Heart left ventricle (tissue), 16 donors: ENCODE results near the gene DIAPH2. TPM values are rescaled to one million over a fixed set of nuclear protein-coding genes. Genes with fewer than 3 reads are reported as not detected.

Experiments used
- ATAC-seq, 4 donors: fragments of 200-7000 bp; cut with Tn5 transposase; one replicate each; pipeline ENCODE4 v1.9.1; 2020 to 2022; ENCODE audit warnings: moderate library complexity in 4 of 4, mild to moderate bottlenecking in 3 of 4, moderate number of reproducible peaks in 1 of 4
- DNase-seq, 5 donors: peaks; one replicate each; pipeline ENCODE4 v3.0.0-alpha.2; 2020
- H3K27ac ChIP-seq, 12 donors: fragments of 200-600 bp; sonication (generic) in 4 of 12; one replicate each; pipeline versions ENCODE4 v1.5.0 to v1.8.0; 2016 to 2022; ENCODE audit warnings: mild to moderate bottlenecking in 2 of 12
- H3K27me3 ChIP-seq, 9 donors: fragments of 200-600 bp; sonication (generic) in 2 of 9; one replicate each; pipeline versions ENCODE4 v1.5.1 to v1.8.0; 2016 to 2022; ENCODE audit warnings: mild to moderate bottlenecking in 3 of 9
- H3K36me3 ChIP-seq, 9 donors: fragments of 200-600 bp; sonication (generic) in 2 of 9; one replicate each; pipeline versions ENCODE4 v1.5.0 to v1.8.0; 2018 to 2022; ENCODE audit warnings: mild to moderate bottlenecking in 2 of 9
- H3K4me1 ChIP-seq, 12 donors: fragments of 200-600 bp; sonication (generic) in 4 of 12; one replicate each; pipeline versions ENCODE4 v1.5.0 to v1.8.0; 2016 to 2022; ENCODE audit warnings: mild to moderate bottlenecking in 3 of 12
- H3K4me3 ChIP-seq, 12 donors: fragments of 200-600 bp; sonication (generic) in 4 of 12; one replicate each; pipeline versions ENCODE4 v1.5.0 to v1.8.0; 2017 to 2022; ENCODE audit warnings: mild to moderate bottlenecking in 9 of 12, moderate library complexity in 4 of 12
- H3K9me3 ChIP-seq, 12 donors: fragments of 200-600 bp; sonication (generic) in 4 of 12; one replicate each; pipeline versions ENCODE4 v1.5.0 to v1.8.0; 2016 to 2022; ENCODE audit warnings: mild to moderate bottlenecking in 1 of 12
- POLR2A ChIP-seq, 2 donors: fragments of 450-650 bp; IDR thresholded peaks; one replicate each; pipeline ENCODE4 v1.6.1; 2017; ENCODE audit warnings: antibody characterized with exemption in 2 of 2, mild to moderate bottlenecking in 2 of 2, moderate library complexity in 2 of 2
- WGBS, 4 donors: extraction: QIAGEN DNeasy Blood & Tissue Kit in 2 of 4; methylation state at CpG; one replicate each; pipeline versions ENCODE4 v1.1.5 to v1.1.7; 2013 to 2018; 5-methylcytosine and 5-hydroxymethylcytosine counted together
- intact Hi-C, 10 donors: fragments of 100-400 bp; cut with DNase I; formaldehyde crosslinking; loops; one replicate each; pipeline versions ENCODE4 v1.11.1 to v1.14.2; 2022
- polyA plus RNA-seq, 2 donors: library from polyadenylated mRNA; stranded (reverse); fragments of 200-250 nt; gene quantifications; one replicate each; pipeline ENCODE4 v1.2.3, GENCODE V29; 2013
- total RNA-seq, 9 donors: library from RNA; depleted of rRNA in 2 of 9; stranded (reverse); fragments of >200 nt in 2 of 9; fragmentation: NEBNext Ultra II Directional in 3 of 9; extraction: Animal tissue kit (Norgen Biotek cat#: 25700) in 3 of 9; gene quantifications; one replicate each; pipeline versions ENCODE4 v1.1.0 to v1.2.4, GENCODE V29; 2016 to 2023
- TF ChIP-seq, protein P1 (sequence below), 12 donors: fragments of 200-600 bp; sonication (generic) in 4 of 12; IDR thresholded peaks; one replicate each; pipeline versions ENCODE4 v1.5.0 to v1.8.0; 2018 to 2022; ENCODE audit warnings: antibody characterized with exemption in 12 of 12, mild to moderate bottlenecking in 5 of 12
- donor health status: ischemic (EF 13 %, LVEDD 7.1; RV severe dilation, severe dysfunction).
- donor health status: healthy with polysubstance abuse.
- donor health status: DM: no; HTN: yes; CAD: no.
- donor health status: DM: no; HTN: no; CAD: no.
- donor health status: ischemic (EF 25% LVEDD 6.9; RV normal size, moderate dysfunction).
- donor health status: ischemic (EF 25% LVEDD 5.7; RV mildly dilated, moderate dysfunction).
- donor health status: healthy.
- donor health status: DM: yes; HTN: yes; CAD: no.
- donor health status: ischemic (EF 35%, LVEDD 5.7; RV mildly dilated, moderate dysfunction).
- donor health status: nonischemic (EF 11% LVEDD 7.7; RV severe dilation, severe dysfunction).
- donor health status: DM: yes; HTN: yes; CAD: no.
- donor health status: PGD.
- donor health status: ischemic (EF 29% LVEDD 5.4; RV normal size, mild dysfunction).
- donor health status: nonischemic (EF 23%, LVEDD 6.1; RV moderate dilation, normal function).

The DIAPH2 gene
- total and polyA plus RNA-seq, 11 donors: 3.7 to 18.8 (median 12.3) TPM

DNA sequence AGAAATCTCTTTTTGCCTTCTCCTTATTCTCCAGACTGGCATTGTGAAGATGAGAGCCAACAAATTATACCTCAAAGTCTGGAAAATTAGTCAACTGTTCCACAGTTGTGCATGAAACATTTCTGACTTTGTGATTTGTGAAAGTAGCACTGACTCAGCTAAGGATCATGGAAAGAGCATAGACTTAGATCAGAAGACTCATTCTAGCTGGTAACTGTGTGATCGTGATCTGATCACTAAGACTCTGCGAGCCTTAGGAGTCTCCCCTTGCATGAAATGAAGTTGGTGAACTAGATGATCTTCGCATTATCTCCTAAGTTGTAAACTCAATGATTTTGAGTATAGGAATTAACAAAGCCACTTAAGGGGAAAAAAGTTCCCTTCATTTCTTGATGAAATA is 867.2 kb downstream of the DIAPH2 start:
- Histone ChIP-seq H3K9me3 (no peaks in the 10 kb centered on the region), H3K27me3 (no peaks in the 10 kb centered on the region), H3K4me1 (no peaks in the 10 kb centered on the region), H3K27ac (no peak overlapping the region), H3K4me3 (no peak overlapping the region), H3K36me3 (no peaks in the 10 kb centered on the region)
- DNase-seq (no peak), ATAC-seq (no peak)
- 90 to 98% (median 96%) methylated on average over 3 of the region's 3 CpGs for WGBS, 4 donors
- TF ChIP-seq, protein P1, sequence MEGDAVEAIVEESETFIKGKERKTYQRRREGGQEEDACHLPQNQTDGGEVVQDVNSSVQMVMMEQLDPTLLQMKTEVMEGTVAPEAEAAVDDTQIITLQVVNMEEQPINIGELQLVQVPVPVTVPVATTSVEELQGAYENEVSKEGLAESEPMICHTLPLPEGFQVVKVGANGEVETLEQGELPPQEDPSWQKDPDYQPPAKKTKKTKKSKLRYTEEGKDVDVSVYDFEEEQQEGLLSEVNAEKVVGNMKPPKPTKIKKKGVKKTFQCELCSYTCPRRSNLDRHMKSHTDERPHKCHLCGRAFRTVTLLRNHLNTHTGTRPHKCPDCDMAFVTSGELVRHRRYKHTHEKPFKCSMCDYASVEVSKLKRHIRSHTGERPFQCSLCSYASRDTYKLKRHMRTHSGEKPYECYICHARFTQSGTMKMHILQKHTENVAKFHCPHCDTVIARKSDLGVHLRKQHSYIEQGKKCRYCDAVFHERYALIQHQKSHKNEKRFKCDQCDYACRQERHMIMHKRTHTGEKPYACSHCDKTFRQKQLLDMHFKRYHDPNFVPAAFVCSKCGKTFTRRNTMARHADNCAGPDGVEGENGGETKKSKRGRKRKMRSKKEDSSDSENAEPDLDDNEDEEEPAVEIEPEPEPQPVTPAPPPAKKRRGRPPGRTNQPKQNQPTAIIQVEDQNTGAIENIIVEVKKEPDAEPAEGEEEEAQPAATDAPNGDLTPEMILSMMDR (IDR thresholded peaks at IDR 0.05): no peak
- TF ChIP-seq POLR2A (IDR thresholded peaks at IDR 0.05): no peak
- intact Hi-C loops: no loop called here

DNA sequence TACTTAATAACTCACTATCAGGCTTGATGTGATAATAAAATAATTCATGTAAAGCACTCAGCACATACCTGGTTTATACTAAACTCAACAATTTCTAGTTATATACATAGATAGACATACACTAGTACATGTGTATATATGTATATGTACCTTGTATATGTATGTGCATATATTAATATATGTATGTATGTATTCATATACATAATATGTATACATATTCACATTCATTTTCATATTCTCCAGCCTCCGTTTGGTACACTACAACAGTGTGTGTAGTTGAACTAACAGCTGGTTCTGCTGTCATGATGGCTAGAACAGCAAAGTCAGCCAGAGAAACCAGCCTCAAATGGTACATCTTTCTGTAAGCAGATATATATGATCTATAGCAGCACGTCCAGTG is 869.2 kb downstream of the DIAPH2 start:
- intact Hi-C loops: no loop called here
- H3K36me3 ChIP-seq: no peaks in the 10 kb centered on the region
- no peak for DNase-seq
- 63 to 93% (median 77%) methylated on average over 2 of the region's 2 CpGs for WGBS, 4 donors
- no peaks in the 10 kb centered on the region for H3K9me3 ChIP-seq
- no peaks in the 10 kb centered on the region for H3K27me3 ChIP-seq
- no peaks in the 10 kb centered on the region for H3K4me1 ChIP-seq
- H3K27ac ChIP-seq: no peak overlapping the region
- TF ChIP-seq POLR2A (IDR thresholded peaks at IDR 0.05): no peak
- TF ChIP-seq, protein P1 (IDR thresholded peaks at IDR 0.05): no peak
- no peak for ATAC-seq
- H3K4me3 ChIP-seq: no peak overlapping the region

DNA sequence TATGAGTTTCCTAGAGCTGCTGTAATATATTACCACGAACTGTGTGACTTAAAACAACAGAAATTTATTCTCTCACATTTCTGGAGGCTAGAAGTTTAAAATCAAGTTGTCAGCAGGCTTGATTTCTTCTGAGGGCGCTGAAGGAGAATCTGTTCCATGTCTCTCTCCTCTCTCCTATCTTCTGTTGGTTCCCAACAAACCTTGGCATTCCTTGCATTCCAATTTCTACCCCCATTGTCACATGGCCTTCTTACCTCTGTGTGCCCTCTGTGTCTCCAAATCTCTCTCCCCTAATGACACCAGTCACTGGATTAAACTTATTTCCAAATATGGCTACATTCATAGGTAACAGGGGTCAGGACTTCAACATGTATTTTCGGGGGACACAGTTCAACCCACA is 871.7 kb downstream of the DIAPH2 start:
- WGBS, 4 donors: 67 to 88% (median 80%) methylated on average over 3 of the region's 3 CpGs
- no peak for TF ChIP-seq POLR2A (IDR thresholded peaks at IDR 0.05)
- TF ChIP-seq, protein P1 (IDR thresholded peaks at IDR 0.05): no peak
- Histone ChIP-seq H3K27ac (no peak overlapping the region), H3K27me3 (no peaks in the 10 kb centered on the region), H3K4me1 (no peaks in the 10 kb centered on the region), H3K4me3 (no peak overlapping the region), H3K9me3 (no peaks in the 10 kb centered on the region), H3K36me3 (no peaks in the 10 kb centered on the region)
- ATAC-seq: no peak
- intact Hi-C loops: no loop called here
- no peak for DNase-seq

DNA sequence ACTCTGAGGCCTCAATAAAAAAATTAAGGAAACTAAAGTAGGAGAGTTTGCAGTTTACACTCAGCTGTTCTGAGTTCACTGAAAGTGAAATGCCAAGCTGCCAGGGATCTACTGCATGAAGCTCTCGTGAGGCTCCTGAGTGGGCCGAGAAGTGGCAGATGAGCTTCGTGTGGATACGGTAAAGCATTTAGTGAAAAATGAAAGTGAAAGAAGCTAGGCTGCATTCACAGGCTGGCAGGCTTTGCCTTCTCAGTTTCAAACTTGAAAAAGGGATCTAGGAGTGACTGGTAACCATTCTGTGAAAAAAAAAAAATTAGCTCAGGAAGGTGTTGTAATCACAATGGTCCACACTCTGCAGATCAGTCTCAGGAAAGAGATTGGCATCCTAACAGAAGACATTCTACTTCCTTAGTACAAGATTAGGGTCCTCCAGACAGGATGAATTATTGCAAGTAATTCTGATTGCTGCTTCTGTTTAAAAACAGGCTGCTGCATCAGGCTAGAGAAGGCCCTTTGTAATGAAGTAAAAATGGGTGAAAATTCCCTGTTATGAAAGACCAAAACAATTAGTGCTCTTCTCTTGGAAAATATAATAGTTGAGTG is 879.0 kb downstream of the DIAPH2 start:
- H3K27me3 ChIP-seq: no peaks in the 10 kb centered on the region
- peak overlapping the region in 10 of 12 donors; percentile 7 to 48 (median 29) for H3K4me3 ChIP-seq
- intact Hi-C loops: no loop called here
- no peaks in the 10 kb centered on the region for H3K36me3 ChIP-seq
- H3K27ac ChIP-seq: peak overlapping the region in 7 of 12 donors; percentile 4 to 77 (median 46)
- H3K9me3 ChIP-seq: no peaks in the 10 kb centered on the region
- H3K4me1 ChIP-seq: peaks cover 0 to 13% (median 0%) of the 10 kb centered on the region in 12 donors
- peak in 4 of 5 donors; percentile 8 to 52 (median 27) for DNase-seq
- 11 to 29% (median 16%) methylated on average over 4 of the region's 4 CpGs for WGBS, 4 donors
- ATAC-seq: peak in 3 of 4 donors; percentile 69 to 74 (median 69)
- no peak for TF ChIP-seq POLR2A (IDR thresholded peaks at IDR 0.05)

DNA sequence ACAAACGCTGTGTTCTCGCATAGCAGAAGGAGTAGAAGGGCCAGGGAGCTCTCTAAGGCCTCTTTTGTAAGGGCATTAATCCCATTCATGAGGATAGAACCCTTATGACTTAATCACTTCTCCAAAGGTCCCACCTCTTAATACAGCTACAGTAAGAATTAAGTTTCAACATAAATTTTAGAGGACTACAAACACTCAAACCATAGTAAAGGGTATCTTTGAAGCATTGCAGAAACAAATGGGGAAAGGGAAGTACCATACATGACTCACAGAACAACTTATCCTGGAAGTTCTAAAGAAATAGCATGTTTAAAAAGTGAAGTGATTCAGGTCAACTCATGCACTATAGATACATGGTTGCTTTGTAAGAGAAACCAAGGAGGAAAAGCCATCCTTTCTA is 879.9 kb downstream of the DIAPH2 start:
- H3K36me3 ChIP-seq: no peaks in the 10 kb centered on the region
- ATAC-seq (no peak), DNase-seq (no peak)
- H3K4me1 ChIP-seq: peaks cover 0 to 13% (median 0%) of the 10 kb centered on the region in 12 donors
- H3K27ac ChIP-seq: no peak overlapping the region
- intact Hi-C loops: no loop called here
- H3K9me3 ChIP-seq: no peaks in the 10 kb centered on the region
- no peak for TF ChIP-seq POLR2A (IDR thresholded peaks at IDR 0.05)
- TF ChIP-seq, protein P1 (IDR thresholded peaks at IDR 0.05): no peak
- H3K27me3 ChIP-seq: no peaks in the 10 kb centered on the region
- 78 to 91% (median 86%) methylated on average over 2 of the region's 2 CpGs for WGBS, 4 donors
- no peak overlapping the region for H3K4me3 ChIP-seq
